ENCODE measurements around the gene C19orf81.

- TF ChIP-seq CTCF (IDR thresholded peaks at IDR 0.05) (no peak), POLR2A (IDR thresholded peaks at IDR 0.05; ENCODE audit: low read depth) (no peak), EP300 (IDR thresholded peaks at IDR 0.05) (no peak), POLR2AphosphoS5 (IDR thresholded peaks at IDR 0.05) (no peak)
These were observed 19.6 kb downstream of the C19orf81 start for GRCh38 chr19:50668879-50669278.

Data from esophagus muscularis mucosa (tissue), 4 donors.